GM18519 (cell line): Measurements from ENCODE around the gene SIPA1L3.
"Not testable (repeated sequence)": the region's sequence is repeated elsewhere in the genome, so short reads cannot be mapped to it uniquely, and the experiment has no call there.

ENCODE experiments used
- ATAC-seq: cut with Tn5 transposase; IDR thresholded peaks from one replicate; pipeline ENCODE4 v1.9.1; 2021; ENCODE audit warnings: mild to moderate bottlenecking, moderate library complexity; ENCODE audit not compliant: unreplicated experiment, low FRiP score

The SIPA1L3 gene, protein sequence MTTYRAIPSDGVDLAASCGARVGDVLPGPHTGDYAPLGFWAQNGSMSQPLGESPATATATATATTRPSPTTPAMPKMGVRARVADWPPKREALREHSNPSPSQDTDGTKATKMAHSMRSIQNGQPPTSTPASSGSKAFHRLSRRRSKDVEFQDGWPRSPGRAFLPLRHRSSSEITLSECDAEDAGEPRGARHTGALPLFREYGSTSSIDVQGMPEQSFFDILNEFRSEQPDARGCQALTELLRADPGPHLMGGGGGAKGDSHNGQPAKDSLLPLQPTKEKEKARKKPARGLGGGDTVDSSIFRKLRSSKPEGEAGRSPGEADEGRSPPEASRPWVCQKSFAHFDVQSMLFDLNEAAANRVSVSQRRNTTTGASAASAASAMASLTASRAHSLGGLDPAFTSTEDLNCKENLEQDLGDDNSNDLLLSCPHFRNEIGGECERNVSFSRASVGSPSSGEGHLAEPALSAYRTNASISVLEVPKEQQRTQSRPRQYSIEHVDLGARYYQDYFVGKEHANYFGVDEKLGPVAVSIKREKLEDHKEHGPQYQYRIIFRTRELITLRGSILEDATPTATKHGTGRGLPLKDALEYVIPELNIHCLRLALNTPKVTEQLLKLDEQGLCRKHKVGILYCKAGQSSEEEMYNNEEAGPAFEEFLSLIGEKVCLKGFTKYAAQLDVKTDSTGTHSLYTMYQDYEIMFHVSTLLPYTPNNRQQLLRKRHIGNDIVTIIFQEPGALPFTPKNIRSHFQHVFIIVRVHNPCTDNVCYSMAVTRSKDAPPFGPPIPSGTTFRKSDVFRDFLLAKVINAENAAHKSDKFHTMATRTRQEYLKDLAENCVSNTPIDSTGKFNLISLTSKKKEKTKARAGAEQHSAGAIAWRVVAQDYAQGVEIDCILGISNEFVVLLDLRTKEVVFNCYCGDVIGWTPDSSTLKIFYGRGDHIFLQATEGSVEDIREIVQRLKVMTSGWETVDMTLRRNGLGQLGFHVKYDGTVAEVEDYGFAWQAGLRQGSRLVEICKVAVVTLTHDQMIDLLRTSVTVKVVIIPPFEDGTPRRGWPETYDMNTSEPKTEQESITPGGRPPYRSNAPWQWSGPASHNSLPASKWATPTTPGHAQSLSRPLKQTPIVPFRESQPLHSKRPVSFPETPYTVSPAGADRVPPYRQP (N-terminal part only)

GRCh38 chr19:37906869-37907734, at the start of gene SIPA1L3:
TSS of gene SIPA1L3 (plus strand) at chr19:37907208. CDS start at chr19:38081566, 174,358 bp downstream.
- peak; percentile 75 for ATAC-seq

- no peak for ATAC-seq
These were observed 42.5 kb upstream of the SIPA1L3 start for GRCh38 chr19:37864501-37864900.

DNA sequence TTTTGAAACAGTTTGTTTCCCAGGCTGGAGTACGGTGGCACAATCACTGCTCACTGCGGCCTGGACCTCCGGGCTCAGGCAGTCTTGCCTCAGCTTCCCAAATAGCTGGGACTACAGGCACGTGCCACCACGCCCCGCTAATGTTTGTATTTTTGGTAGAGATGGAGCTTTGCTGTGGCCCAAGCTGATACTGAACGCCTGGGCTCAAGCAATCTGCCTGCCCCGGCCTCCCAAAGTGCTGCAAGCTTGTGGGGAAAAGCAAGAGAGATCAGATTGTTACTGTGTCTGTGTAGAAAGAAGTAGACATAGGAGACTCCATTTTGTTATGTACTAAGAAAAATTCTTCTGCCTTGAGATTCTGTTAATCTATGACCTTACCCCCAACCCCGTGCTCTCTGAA, 41.1 kb upstream of the SIPA1L3 start:
- not testable (repeated sequence) for ATAC-seq

- no peak for ATAC-seq
These were observed 39.2 kb upstream of the SIPA1L3 start for GRCh38 chr19:37867831-37868230.

GRCh38 chr19:37869766-37870340, 37.2 kb upstream of the SIPA1L3 start:
- no peak for ATAC-seq

DNA sequence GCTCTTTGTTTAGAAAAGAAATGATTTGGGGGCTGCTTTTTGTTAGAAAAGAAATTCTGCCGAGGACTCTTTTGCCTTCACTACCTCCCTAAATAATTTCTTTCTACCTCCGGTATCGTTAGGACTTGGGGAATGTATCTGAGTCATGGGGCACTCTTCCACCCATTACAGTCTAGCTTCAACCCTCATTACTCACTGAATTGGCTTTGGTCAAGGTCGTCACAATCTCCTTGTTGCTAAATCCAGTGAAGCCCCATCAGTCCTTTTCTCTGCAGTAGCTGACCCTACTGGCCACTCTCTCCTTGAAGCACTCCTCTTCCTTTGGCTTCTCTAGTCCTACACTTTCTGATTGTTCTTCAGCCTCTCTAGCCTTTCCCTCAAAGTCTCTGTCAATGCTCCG, 34.6 kb upstream of the SIPA1L3 start:
- ATAC-seq: no peak

- no peak for ATAC-seq
These were observed 32.2 kb upstream of the SIPA1L3 start for GRCh38 chr19:37874784-37875183.

- ATAC-seq: no peak
These were observed 31.0 kb upstream of the SIPA1L3 start for GRCh38 chr19:37876032-37876431.

DNA sequence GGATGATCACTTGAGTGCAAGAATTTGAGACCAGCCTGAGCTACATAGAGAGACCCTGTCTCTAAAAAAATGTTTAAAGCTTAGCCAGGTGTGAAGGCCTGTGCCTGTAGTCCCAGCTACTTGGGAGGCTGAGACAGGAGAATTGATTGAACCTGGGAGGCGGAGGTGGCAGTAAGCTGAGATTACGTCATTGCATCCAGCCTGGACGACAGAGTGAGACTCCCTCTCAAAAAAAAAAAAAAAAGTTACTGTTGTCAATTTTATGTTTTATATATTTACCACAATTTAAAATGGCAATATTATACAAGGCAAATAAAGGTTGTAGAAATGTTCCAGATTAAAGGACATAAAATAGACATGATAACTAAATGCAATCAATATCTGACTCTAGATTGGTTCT, 29.9 kb upstream of the SIPA1L3 start:
- ATAC-seq: no peak

DNA sequence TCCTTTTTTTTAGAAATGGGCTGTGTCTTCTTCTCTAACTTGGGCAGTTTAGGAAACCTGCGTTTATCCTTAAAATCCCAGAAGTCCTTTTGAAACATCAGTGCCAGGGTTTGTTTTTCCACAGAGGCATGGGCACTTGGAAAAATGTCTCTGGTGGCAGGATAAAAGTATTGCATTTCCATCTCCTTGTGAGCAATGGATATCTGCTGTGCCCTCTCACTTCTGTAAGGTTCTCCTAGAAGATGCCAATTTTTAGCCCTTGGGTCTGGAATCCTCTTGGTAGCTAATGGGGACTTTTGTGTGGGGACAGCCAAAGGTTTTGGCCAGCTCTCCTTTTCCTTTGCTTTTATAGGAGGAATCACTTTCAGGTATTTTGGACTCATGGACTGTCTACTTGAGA, 21.6 kb upstream of the SIPA1L3 start:
- no peak for ATAC-seq

- no peak for ATAC-seq
These were observed 20.4 kb upstream of the SIPA1L3 start for GRCh38 chr19:37886571-37886970.

GRCh38 chr19:37893845-37894575, 13.0 kb upstream of the SIPA1L3 start:
- ATAC-seq: no peak

DNA sequence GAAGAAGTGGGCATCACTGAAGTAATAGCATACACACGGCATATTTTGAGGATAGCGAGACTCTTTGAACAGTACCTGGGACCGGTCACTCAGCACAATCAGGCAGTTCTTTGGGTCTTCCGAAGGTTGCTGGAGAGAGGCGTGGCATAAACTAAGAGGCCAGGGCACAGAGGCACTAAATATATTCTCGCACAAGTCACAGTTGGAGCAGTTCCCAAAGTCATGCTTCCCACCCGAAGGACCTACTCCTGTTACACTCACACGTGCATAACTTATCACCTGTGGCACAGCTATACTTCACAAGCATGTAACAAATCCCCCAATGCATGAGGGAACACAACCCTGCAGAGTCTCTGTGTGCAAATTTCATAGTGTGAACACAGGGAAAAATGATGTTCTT, 10.8 kb upstream of the SIPA1L3 start:
- no peak for ATAC-seq

- no peak for ATAC-seq
These were observed 7.6 kb upstream of the SIPA1L3 start for GRCh38 chr19:37899453-37899852.

DNA sequence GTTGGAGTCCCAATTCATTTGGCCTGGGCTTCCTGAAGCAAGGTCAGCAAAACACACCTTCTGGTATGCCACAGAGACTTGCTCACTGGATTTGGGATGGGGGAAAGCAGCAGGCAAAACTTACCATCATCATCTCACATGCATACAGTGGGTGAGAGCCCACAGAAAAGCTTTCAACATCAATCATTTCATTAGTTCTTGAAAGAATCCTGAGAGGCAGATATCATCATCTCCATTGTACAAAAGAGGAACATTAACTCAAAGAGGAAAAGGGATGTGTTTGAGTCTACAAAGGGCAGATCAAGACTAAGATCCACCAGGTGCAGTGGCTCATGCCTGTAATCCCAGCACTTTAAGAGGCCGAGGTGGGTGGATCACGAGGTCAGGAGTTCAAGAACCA, 7.0 kb upstream of the SIPA1L3 start:
- no peak for ATAC-seq

GRCh38 chr19:37902668-37903067, 4.3 kb upstream of the SIPA1L3 start:
- ATAC-seq: no peak

DNA sequence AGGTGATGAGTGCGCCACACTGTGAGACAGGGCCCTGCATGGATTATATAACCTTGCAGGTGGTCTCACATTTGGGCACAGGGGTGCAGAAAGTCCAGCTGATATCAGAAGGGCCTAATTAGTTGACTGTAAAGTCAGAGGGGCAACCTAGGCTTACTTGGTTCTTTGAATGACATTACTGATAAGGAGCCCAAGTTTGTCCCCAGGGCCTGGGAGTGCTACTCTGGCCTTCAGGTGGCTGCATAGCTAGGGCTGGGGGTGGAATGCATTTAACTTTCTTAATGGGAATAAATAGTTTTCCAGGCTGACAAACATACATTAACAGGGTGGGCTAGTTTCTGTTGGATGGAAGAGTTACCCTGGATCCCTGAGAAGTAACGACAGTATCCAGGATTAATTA, 3.9 kb upstream of the SIPA1L3 start:
- ATAC-seq: no peak

GRCh38 chr19:37905946-37906868, 801 bp upstream of the SIPA1L3 start, which contains the start of gene WDR87:
TSS of gene WDR87 (minus strand) at chr19:37906594. CDS start at chr19:37898239, 8,355 bp downstream.
- ATAC-seq: no peak
